IMR-90 (cell line): ENCODE data around the gene TSPAN32. TPM values are rescaled to one million over a fixed set of nuclear protein-coding genes. Genes with fewer than 3 reads are reported as not detected.

ENCODE experiments used
- ATAC-seq: fragments of 200-7000 bp; cut with Tn5 transposase; 2 replicates; pipeline ENCODE4 v1.9.1; 2020; ENCODE audit warnings: low read depth, mild to moderate bottlenecking, moderate library complexity
- BruUV-seq: library from RNA; stranded (reverse); fragments of 400-500 nt; replicated peaks from 2 replicates; lab custom pipeline; 2021; lab: Mats Ljungman, UMichigan
- CTCF ChIA-PET: fragments of 300-600 bp; formaldehyde crosslinking; extraction: SDS; loops from one replicate; lab custom pipeline; 2021; ENCODE audit warnings: antibody characterized with exemption; lab: Yijun Ruan, JAX
- POLR2A ChIA-PET: fragments of 300-600 bp; sonication (Branson Sonifier 250); formaldehyde crosslinking; loops from one replicate; lab custom pipeline; 2022; ENCODE audit warnings: antibody characterized with exemption; ENCODE audit not compliant: unreplicated experiment; lab: Charles Lee
- DNase-seq: peaks from one replicate; pipeline ENCODE4 v3.0.0; 2013
- H2AFZ ChIP-seq: replicated peaks from 2 replicates; pipeline ENCODE3; 2013; ENCODE audit warnings: low read length, mild to moderate bottlenecking; ENCODE audit not compliant: poor library complexity
- H2AK5ac ChIP-seq: 2 replicates; pipeline ENCODE4 v1.6.1; 2013; ENCODE audit warnings: low read depth, low read length, inconsistent platforms
- H2AK9ac ChIP-seq: replicated peaks from 2 replicates; pipeline ENCODE3; 2013; ENCODE audit warnings: mild to moderate bottlenecking, low read depth, low read length, moderate library complexity; ENCODE audit not compliant: poor library complexity
- H2BK120ac ChIP-seq: 2 replicates; pipeline ENCODE4 v1.6.1; 2013; ENCODE audit warnings: low read depth, low read length, inconsistent platforms
- H2BK15ac ChIP-seq: 3 replicates; pipeline ENCODE4 v1.6.1; 2013; ENCODE audit warnings: low read depth, low read length, inconsistent platforms
- H2BK20ac ChIP-seq: 2 replicates; pipeline ENCODE4 v1.6.1; 2013; ENCODE audit warnings: low read depth, mild to moderate bottlenecking, inconsistent platforms, low read length, moderate library complexity
- H2BK5ac ChIP-seq: 2 replicates; pipeline ENCODE4 v1.6.1; 2013; ENCODE audit warnings: mild to moderate bottlenecking, low read depth, low read length, inconsistent platforms; ENCODE audit not compliant: poor library complexity, severe bottlenecking
- H3K14ac ChIP-seq: replicated peaks from 2 replicates; pipeline ENCODE4 v1.6.1; 2013; ENCODE audit warnings: low read depth, low read length, inconsistent platforms
- H3K18ac ChIP-seq: 2 replicates; pipeline ENCODE4 v1.6.1; 2013; ENCODE audit warnings: low read depth, low read length, control low read depth
- H3K23ac ChIP-seq: 2 replicates; pipeline ENCODE4 v1.6.1; 2013; ENCODE audit warnings: low read depth, low read length, inconsistent platforms
- H3K27ac ChIP-seq: 2 replicates; pipeline ENCODE4 v1.5.1; 2013; ENCODE audit warnings: mild to moderate bottlenecking, control low read depth, low read length; ENCODE audit not compliant: insufficient read depth
- H3K27me3 ChIP-seq: 2 replicates; pipeline ENCODE4 v1.6.1; 2013; ENCODE audit warnings: low read length; ENCODE audit not compliant: control insufficient read depth, insufficient read depth
- H3K36me3 ChIP-seq: 2 replicates; pipeline ENCODE4 v1.6.1; 2013; ENCODE audit warnings: low read length, mixed read lengths; ENCODE audit not compliant: control insufficient read depth, insufficient read depth
- H3K4ac ChIP-seq: 2 replicates; pipeline ENCODE4 v1.6.1; 2013; ENCODE audit warnings: low read depth, low read length, inconsistent platforms
- H3K4me1 ChIP-seq: 2 replicates; pipeline ENCODE4 v1.6.1; 2013; ENCODE audit warnings: low read length, mixed read lengths; ENCODE audit not compliant: control insufficient read depth, insufficient read depth
- H3K4me2 ChIP-seq: 2 replicates; pipeline ENCODE4 v1.6.1; 2013; ENCODE audit warnings: low read depth, mild to moderate bottlenecking, control low read depth, low read length, moderate library complexity
- H3K4me3 ChIP-seq: 2 replicates; pipeline ENCODE4 v1.5.1; 2013; ENCODE audit warnings: low read depth, mild to moderate bottlenecking, control low read depth, low read length, moderate library complexity; ENCODE audit not compliant: insufficient read depth
- H3K56ac ChIP-seq: 2 replicates; pipeline ENCODE4 v1.6.1; 2013; ENCODE audit warnings: low read length, inconsistent platforms; ENCODE audit not compliant: insufficient read depth; ENCODE audit errors: extremely low read depth
- H3K79me1 ChIP-seq, 2 experiments: 2 replicates each; pipeline ENCODE4 v1.6.1; 2013; ENCODE audit warnings: low read length in 2 of 2, inconsistent platforms in 1 of 2, low read depth in 1 of 2
- H3K9ac ChIP-seq: 2 replicates; pipeline ENCODE4 v1.6.1; 2013; ENCODE audit warnings: low read depth, low read length, control low read depth
- H3K9me1 ChIP-seq: 2 replicates; pipeline ENCODE4 v1.6.1; 2013; ENCODE audit warnings: low read length, inconsistent platforms; ENCODE audit not compliant: insufficient read depth
- H3K9me3 ChIP-seq: 2 replicates; pipeline ENCODE4 v1.6.1; 2013; ENCODE audit warnings: low read length; ENCODE audit not compliant: control insufficient read depth, insufficient read depth
- H4K20me1 ChIP-seq: 2 replicates; pipeline ENCODE4 v1.6.1; 2013; ENCODE audit warnings: low read length, inconsistent platforms; ENCODE audit not compliant: insufficient read depth
- H4K5ac ChIP-seq: 2 replicates; pipeline ENCODE4 v1.6.1; 2013; ENCODE audit warnings: mild to moderate bottlenecking, low read depth, low read length, control low read depth
- H4K8ac ChIP-seq, 2 experiments: 2 replicates each; pipeline ENCODE4 v1.6.1; 2013; ENCODE audit warnings: low read depth in 2 of 2, low read length in 2 of 2, control low read depth in 1 of 2, inconsistent platforms in 1 of 2
- H4K91ac ChIP-seq: 2 replicates; pipeline ENCODE4 v1.6.1; 2013; ENCODE audit warnings: low read depth, low read length, inconsistent platforms; ENCODE audit not compliant: insufficient read depth
- BHLHE40 ChIP-seq: fragments of 150-350 bp; IDR thresholded peaks from 2 replicates; pipeline ENCODE4 v1.6.1; 2016; ENCODE audit warnings: mild to moderate bottlenecking, low read depth, low read length
- CEBPB ChIP-seq: IDR thresholded peaks from 2 replicates; pipeline ENCODE4 v1.6.1; 2012; ENCODE audit warnings: low read depth, low read length, improper control_type of control experiment
- CHD1 ChIP-seq: IDR thresholded peaks from 2 replicates; pipeline ENCODE4 v1.6.1; 2012; ENCODE audit warnings: low read depth, low read length, improper control_type of control experiment
- ELK1 ChIP-seq: fragments of 150-350 bp; IDR thresholded peaks from 2 replicates; pipeline ENCODE4 v1.6.1; 2016; ENCODE audit warnings: low read depth, mild to moderate bottlenecking, low read length, moderate library complexity, borderline replicate concordance
- FOS ChIP-seq: fragments of 150-350 bp; IDR thresholded peaks from 2 replicates; pipeline ENCODE4 v1.6.1; 2016; ENCODE audit warnings: low read depth, low read length
- MAFK ChIP-seq: IDR thresholded peaks from 2 replicates; pipeline ENCODE4 v1.6.1; 2012; ENCODE audit warnings: low read depth, low read length, improper control_type of control experiment
- MAZ ChIP-seq: IDR thresholded peaks from 2 replicates; pipeline ENCODE4 v1.6.1; 2012; ENCODE audit warnings: low read depth, mild to moderate bottlenecking, low read length, improper control_type of control experiment, moderate library complexity, borderline replicate concordance
- MXI1 ChIP-seq: IDR thresholded peaks from 2 replicates; pipeline ENCODE4 v1.6.1; 2012; ENCODE audit warnings: low read depth, mild to moderate bottlenecking, low read length, moderate library complexity, borderline replicate concordance
- NFE2L2 ChIP-seq: fragments of 150-350 bp; IDR thresholded peaks from 2 replicates; pipeline ENCODE4 v1.6.1; 2016; ENCODE audit warnings: low read depth, mild to moderate bottlenecking, low read length
- POLR2A ChIP-seq: IDR thresholded peaks from 2 replicates; pipeline ENCODE4 v1.6.1; 2012; ENCODE audit warnings: mild to moderate bottlenecking, low read depth, low read length
- RAD21 ChIP-seq: IDR thresholded peaks from 2 replicates; pipeline ENCODE4 v1.6.1; 2012; ENCODE audit warnings: low read length, improper control_type of control experiment
- RCOR1 ChIP-seq: IDR thresholded peaks from 2 replicates; pipeline ENCODE4 v1.6.1; 2012; ENCODE audit warnings: mild to moderate bottlenecking, low read length, improper control_type of control experiment; ENCODE audit not compliant: insufficient replicate concordance
- RFX5 ChIP-seq: IDR thresholded peaks from 2 replicates; pipeline ENCODE4 v1.8.0; 2012; ENCODE audit warnings: low read depth, mild to moderate bottlenecking, low read length, moderate library complexity
- SMC3 ChIP-seq: fragments of 150-350 bp; IDR thresholded peaks from 2 replicates; pipeline ENCODE4 v1.6.1; 2016; ENCODE audit warnings: low read depth, mild to moderate bottlenecking, antibody characterized with exemption, low read length, moderate library complexity
- USF2 ChIP-seq: fragments of 150-350 bp; IDR thresholded peaks from 2 replicates; pipeline ENCODE4 v1.6.1; 2017; ENCODE audit warnings: mild to moderate bottlenecking, antibody characterized with exemption, low read length, low read depth
- WGBS, 2 experiments: methylation state at CpG; one replicate each; pipeline versions ENCODE4 v1.1.5 to v1.1.7; 2013; ENCODE audit warnings: missing lambda C conversion rate in 2 of 2; ENCODE audit not compliant: insufficient read length in 1 of 2; ENCODE audit errors: extremely low coverage in 2 of 2; 5-methylcytosine and 5-hydroxymethylcytosine counted together
- dilution Hi-C: fragments of 300-500 bp; cut with HindIII; formaldehyde crosslinking; loops from one replicate; pipeline ENCODE4 v1.14.3; 2018; ENCODE audit warnings: low sequenced_read_pairs; ENCODE audit not compliant: unreplicated experiment
- in situ Hi-C: fragments of 300-500 bp; cut with MboI; formaldehyde crosslinking; loops from 3 replicates; pipeline ENCODE4 v1.14.3; 2019; ENCODE audit warnings: low sequenced_read_pairs, inconsistent platforms, mixed read lengths
- intact Hi-C: fragments of 100-400 bp; cut with micrococcal nuclease; formaldehyde crosslinking; loops from 2 replicates; pipeline ENCODE4 v1.10.0; 2022
- polyA plus RNA-seq, 3 experiments: library from polyadenylated mRNA; depleted of rRNA; stranded (reverse); fragments of >200 nt; gene quantifications; 2 replicates each; pipeline ENCODE4 v1.2.3, GENCODE V29; 2012; ENCODE audit warnings: low replicate concordance in 1 of 3
- total RNA-seq: library from RNA; depleted of rRNA; stranded (reverse); fragments of >200 nt; gene quantifications from 2 replicates; pipeline ENCODE4 v1.2.3, GENCODE V29; 2012
- TF ChIP-seq, protein P1 (sequence below): conservative IDR thresholded peaks from 2 replicates; pipeline ENCODE4 v1.5.1; 2012; ENCODE audit warnings: mild to moderate bottlenecking, low read depth, low read length, improper control_type of control experiment

TSPAN32 gene
- total and polyA plus RNA-seq, 2 of the 4 experiments (the other 2 are of a cell fraction), result 0.07 TPM; not detected in 1

DNA sequence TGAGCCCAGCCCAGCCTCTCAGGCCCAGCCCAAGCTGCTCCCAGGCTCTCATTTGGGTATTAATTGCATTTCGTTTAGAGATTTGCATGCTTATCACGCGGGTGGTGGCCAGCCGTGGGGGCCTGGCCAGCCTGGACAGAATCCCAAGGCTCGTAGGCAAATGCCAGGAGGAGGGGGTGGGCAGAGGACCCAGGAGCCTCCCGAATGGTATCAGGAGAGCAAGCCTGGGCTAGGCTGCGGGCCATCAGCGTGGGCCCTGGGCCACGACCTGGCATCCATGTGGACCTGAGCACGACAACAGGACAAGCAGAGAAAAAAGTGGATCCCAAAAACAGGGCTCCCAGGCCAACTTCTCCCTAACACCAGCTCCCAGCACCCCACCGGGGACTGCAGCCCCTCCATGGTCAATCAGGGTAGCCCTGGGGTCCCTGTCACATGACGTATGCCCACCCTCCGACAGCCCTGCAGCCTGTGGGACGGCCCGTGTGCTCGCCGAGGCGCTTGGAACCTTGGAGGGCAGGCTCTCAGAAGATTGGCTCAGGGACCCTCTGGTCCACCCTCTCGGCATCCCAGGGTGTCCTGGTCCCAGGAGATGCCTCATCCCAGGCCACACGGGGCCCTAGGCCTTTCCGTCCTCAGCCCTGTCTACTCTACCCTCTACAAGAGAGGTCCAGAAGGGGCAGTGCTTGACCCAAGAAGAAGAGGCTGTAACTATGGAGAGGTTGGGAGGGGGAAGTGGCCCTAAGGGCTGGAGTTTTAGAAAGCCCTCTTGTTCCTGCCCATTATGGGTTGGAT is 40.2 kb upstream of the TSPAN32 start:
- no peak overlapping the region for H4K8ac ChIP-seq
- CTCF ChIA-PET, result no interaction called here

More for the DNA sequence above, 40.2 kb upstream of the TSPAN32 start:
- H4K5ac ChIP-seq, result no peak overlapping the region
- no peak overlapping the region for H3K4me2 ChIP-seq
- no TSS peak for BruUV-seq
- H2BK120ac ChIP-seq, result no peak overlapping the region
- intact Hi-C loops, result no loop called here
- H3K4me3 ChIP-seq, result no peak overlapping the region
- H2AK5ac ChIP-seq, result no peak overlapping the region
- no peaks in the 10 kb centered on the region for H3K4me1 ChIP-seq
- no peak overlapping the region for H3K27ac ChIP-seq
- H3K9me3 ChIP-seq, result no peaks in the 10 kb centered on the region
- no peak overlapping the region for H2BK5ac ChIP-seq
- H3K23ac ChIP-seq, result no peak overlapping the region
- POLR2A ChIA-PET, result no interaction called here
- no peak overlapping the region for H3K4ac ChIP-seq
- H2AFZ ChIP-seq, result no peak overlapping the region
- H4K20me1 ChIP-seq, result no peaks in the 10 kb centered on the region
- H3K9me1 ChIP-seq, result no peaks in the 10 kb centered on the region
- H3K9ac ChIP-seq, result no peak overlapping the region
- H3K14ac ChIP-seq, result no peak overlapping the region
- no peak overlapping the region for H2BK15ac ChIP-seq
- dilution Hi-C loops, result no loop called here
- DNase-seq, result no peak
- H2BK20ac ChIP-seq, result no peak overlapping the region
- H2AK9ac ChIP-seq, result no peak overlapping the region
- no peak for ATAC-seq
- no peaks in the 10 kb centered on the region for H3K79me1 ChIP-seq
- peaks cover 48% of the 10 kb centered on the region for H3K27me3 ChIP-seq
- no peak for TF ChIP-seq POLR2A
- TF ChIP-seq MXI1, result no peak
- TF ChIP-seq RFX5, result no peak
- no peak for TF ChIP-seq SMC3
- no peak for TF ChIP-seq RAD21
- no peak for TF ChIP-seq USF2
- TF ChIP-seq MAZ, result no peak
- no peak for TF ChIP-seq BHLHE40
- no peak for TF ChIP-seq CHD1
- no peak for TF ChIP-seq FOS
- TF ChIP-seq ELK1, result no peak
- TF ChIP-seq CEBPB, result no peak
- TF ChIP-seq NFE2L2, result no peak
- TF ChIP-seq, protein P1, sequence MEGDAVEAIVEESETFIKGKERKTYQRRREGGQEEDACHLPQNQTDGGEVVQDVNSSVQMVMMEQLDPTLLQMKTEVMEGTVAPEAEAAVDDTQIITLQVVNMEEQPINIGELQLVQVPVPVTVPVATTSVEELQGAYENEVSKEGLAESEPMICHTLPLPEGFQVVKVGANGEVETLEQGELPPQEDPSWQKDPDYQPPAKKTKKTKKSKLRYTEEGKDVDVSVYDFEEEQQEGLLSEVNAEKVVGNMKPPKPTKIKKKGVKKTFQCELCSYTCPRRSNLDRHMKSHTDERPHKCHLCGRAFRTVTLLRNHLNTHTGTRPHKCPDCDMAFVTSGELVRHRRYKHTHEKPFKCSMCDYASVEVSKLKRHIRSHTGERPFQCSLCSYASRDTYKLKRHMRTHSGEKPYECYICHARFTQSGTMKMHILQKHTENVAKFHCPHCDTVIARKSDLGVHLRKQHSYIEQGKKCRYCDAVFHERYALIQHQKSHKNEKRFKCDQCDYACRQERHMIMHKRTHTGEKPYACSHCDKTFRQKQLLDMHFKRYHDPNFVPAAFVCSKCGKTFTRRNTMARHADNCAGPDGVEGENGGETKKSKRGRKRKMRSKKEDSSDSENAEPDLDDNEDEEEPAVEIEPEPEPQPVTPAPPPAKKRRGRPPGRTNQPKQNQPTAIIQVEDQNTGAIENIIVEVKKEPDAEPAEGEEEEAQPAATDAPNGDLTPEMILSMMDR, result no peak
- TF ChIP-seq MAFK, result no peak
- no peak for TF ChIP-seq RCOR1
- H4K91ac ChIP-seq, result no peak overlapping the region
- no peak overlapping the region for H3K56ac ChIP-seq
- in situ Hi-C loops, result no loop called here
- WGBS, 2 experiments, result 77% methylated on average over 9 of the region's 21 CpGs; no CpG with 5 or more reads in 1 of the 2 experiments
- no peak overlapping the region for H3K18ac ChIP-seq
- no peaks in the 10 kb centered on the region for H3K36me3 ChIP-seq
